GM18508 (cell line): ENCODE results near the gene PTH1R.

Source experiments
- ATAC-seq: cut with Tn5 transposase; IDR thresholded peaks from one replicate; pipeline ENCODE4 v1.9.1; 2021; ENCODE audit warnings: moderate number of reproducible peaks; ENCODE audit not compliant: insufficient read depth, unreplicated experiment

PTH1R gene

DNA sequence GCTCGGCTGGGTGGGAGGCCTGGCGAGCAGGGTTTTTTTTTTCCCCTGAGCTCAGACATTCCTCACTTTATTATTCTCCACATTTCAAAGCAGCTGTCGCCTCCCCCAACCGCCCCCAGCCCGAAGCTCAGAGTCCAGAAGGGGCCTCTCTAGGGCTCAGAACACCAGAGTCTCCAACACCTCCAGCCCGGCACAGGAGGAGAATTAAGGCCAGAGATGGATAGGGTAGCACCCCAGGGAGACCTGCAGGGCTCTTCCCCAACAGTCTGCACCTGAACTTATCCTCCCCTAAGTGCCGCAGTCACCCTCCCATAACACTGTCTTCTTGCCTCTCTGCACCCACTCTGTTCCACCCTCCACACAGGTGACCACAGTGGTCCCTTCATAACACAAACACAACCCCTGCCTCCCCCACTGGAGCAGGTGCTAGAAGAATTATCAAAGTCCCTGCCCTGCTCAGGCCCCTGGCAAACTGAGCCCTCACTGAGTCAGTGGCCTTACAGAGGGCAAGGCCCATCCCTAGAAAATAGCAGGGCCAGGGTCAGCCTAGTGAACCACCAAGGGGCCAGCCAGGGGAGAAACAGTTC is 28.4 kb upstream of the PTH1R start:
- no peak for ATAC-seq

DNA sequence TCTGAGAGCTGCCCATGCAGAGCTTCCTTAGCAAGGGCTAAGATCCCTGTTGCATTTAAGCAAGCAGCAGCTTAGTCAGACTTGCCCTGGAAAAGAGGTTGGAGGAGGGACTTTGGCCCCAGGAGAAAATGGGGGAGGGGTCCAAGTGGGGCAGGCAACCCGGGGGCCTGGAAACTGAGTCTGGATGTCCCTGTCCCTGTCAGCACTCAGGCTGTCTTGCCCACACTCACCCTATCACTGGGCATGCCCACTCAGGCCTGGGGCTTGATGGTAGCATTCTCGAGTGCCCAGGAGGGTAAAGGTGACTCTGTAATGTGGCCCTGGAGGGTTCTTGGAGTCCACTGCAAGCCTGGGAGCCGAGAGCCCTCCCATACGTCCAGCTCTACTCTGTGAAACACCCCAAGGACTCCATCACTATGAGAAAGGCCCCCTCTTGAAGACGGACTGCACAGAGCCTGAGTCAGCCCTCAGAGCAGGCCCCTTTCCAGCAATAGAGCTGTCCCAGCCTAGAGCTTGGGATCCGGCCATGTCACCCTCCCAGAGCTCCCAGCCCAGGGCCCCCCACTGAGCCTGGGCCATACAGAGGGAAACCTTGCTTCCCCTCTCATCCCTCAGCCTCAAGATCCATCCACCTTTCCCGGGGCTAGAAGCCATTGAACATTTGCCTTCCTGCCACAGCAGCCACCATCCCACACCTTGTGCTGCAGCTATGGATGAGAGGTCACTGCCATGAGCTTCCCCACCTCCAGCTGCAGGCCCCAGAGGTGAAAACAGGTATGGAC is 27.6 kb upstream of the PTH1R start:
- no peak for ATAC-seq

DNA sequence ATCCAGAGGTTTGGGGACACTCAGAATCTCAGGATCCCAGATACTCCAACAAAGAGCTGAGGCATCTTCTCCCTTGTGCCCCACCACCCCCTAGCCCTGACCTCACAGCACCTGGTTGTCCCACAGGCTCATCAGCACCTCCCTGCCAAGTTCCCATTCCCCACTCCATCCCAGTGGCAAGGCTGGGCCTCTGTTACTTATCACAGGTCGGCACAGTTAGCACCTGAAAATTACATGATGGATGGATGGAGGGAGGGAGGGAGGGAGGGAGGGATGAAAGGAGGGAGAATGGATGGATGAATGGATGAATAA is 27.1 kb upstream of the PTH1R start:
- ATAC-seq: no peak

GRCh38 chr3:46851364-46852333 is 25.9 kb upstream of the PTH1R start:
- ATAC-seq: no peak

- ATAC-seq: no peak
These were observed 25.2 kb upstream of the PTH1R start for GRCh38 chr3:46852334-46852720.

- ATAC-seq: no peak
These were observed 24.6 kb upstream of the PTH1R start for GRCh38 chr3:46852839-46853355.

- ATAC-seq: no peak
These were observed 23.8 kb upstream of the PTH1R start for GRCh38 chr3:46853441-46854415.

GRCh38 chr3:46854555-46854991 is 22.9 kb upstream of the PTH1R start:
- ATAC-seq: no peak

- ATAC-seq: no peak
These were observed 20.7 kb upstream of the PTH1R start for GRCh38 chr3:46856576-46857471.

GRCh38 chr3:46857485-46858341 is 19.8 kb upstream of the PTH1R start:
- no peak for ATAC-seq

- ATAC-seq: no peak
These were observed 19.1 kb upstream of the PTH1R start for GRCh38 chr3:46858456-46858855.

DNA sequence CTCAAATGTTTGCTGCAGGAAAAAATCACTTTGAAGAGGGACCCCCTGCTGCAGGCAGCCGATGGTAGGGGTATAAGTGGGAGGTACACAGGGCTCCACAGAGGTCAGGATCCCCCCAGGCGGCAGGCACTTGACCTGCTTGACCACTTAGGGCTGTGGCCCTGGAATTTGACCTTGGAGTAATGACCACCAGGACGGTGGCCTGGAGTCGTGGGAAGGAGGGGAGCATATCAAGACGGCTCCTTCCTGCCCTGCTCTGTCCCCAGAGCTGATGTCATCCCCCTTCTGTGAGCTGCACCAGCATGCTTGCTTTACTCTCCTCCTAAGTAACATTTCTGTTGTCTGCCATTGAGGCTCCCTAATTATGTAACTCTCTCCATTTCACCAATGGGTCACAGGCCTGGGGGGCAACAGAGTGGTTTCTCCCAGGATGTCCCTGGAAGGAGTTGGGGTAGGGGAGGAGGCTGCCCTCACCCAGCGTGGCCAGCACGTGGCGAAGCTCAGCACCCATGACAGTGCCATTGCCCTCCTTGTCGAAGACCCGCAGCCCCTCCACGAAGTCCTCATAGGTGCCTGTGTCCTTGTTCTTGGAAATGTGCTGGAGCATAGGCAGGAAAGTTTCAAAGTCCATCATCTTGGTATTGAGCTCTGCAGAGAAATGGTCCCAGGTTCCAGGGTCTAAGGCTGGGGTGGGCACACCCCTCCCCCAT is 18.4 kb upstream of the PTH1R start:
- ATAC-seq: no peak

DNA sequence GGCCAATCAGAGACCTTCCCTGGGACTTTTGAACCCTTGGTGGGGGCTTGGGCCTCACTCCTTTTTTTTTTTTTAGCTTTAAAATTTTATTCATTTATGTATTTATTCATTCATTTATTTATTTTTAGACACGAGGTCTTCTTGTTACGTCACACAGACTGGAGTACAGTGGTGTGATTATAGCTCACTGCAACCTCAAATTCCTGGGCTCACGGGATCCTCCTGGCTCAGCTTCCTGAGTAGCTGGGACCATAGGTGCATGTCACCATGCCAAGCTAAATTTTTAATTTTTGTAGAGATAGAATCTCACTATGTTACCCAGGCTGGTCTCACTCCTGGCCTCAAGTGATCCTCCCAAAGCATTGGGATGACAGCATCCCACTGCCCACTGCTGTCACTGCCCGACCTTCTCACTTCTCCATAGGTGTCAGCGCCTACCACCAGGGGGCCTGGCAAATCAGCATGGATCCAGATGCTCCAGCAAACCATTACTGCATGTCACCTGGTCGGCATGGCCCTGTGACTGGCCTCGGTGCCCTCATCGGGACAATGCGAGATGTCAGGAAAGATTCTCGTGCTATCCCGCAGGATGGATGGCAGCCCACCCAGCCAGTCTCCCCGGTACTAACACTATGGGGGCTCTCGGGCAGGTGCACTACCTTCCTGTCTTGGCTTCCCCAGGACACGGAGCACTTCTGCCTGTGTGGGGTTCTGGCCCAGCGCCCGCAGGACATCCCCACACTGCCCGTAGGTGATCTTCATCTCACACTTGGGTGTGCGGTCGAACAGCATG is 17.3 kb upstream of the PTH1R start:
- no peak for ATAC-seq

DNA sequence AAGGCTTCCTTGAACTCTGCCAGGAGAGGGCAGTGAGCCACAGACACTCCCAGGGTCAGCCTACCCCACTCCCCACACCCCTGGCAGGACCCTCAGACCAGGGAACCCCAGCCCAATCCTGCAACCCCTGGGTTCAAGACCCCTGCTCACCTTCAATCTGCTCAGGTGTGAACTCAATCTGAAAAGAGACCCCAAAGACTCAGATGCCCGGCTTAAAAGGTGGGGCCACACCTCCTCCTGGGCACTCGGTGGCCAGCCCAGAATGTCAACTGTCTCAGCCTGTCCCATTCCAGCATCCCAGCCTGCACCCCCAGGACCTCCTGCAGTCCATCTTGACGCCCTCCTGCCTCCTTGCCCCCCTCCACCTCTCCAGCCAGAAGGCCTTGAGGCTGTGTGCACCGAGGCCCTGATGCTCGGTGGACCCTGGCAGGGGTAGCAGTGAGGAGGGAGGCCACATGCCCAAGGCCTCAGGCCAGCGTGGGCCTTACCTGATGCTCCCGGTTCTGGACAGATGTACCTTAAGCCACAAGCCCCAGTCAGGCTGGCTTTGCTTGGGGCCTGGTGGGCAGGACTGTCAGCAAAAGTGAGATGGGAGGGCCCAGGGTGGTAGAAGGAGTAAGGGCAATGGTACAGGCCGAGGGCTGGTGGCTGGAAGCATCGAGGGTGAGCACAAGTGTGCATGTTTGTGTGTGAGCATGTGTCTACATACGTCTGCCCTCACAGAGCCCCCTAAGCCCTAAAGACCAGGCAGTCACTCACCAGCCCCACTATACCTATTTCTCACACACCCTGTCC is 16.5 kb upstream of the PTH1R start:
- no peak for ATAC-seq

GRCh38 chr3:46861605-46862368 is 15.7 kb upstream of the PTH1R start:
- ATAC-seq: no peak
